Measurements from ENCODE around the gene GLRB. TPM values are rescaled to one million over a fixed set of nuclear protein-coding genes. Genes with fewer than 3 reads are reported as not detected.

The GLRB gene
- total RNA-seq, 1 donor from 2014 or later: 6.1 TPM

DNA sequence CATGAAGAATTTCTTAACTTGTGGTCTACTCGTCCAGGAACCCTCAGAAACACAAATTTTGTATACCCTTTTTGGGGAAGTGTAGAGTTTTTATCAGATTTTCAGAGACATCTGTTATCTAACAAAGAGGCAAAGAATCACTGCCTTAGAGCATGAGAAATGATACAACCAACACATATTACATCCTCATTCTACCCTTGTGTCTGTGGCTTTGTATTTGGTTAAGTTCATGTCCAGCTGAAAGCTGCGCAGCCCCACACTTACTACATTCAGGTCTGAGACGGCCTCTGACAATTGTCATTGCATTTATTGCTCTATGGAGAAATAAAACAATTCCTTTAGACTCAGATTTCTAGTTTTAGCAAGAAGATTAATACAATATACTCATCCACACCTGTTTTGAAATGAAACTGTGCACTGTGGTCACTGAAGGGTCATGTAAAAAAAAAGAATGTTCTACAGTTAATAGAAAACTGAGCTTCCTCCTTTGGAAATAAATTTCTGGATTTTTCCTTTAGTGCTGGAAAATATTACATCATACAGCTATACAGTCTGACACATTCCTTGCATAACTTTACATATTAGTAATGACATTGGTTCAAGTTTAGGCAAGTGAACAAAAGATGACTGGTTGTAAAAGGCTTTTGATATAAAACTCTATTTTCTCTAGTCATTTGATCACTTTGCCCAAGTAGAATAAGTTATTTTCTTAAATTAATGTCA is 39.8 kb downstream of the GLRB start:
- no peak for DNase-seq (ENCODE audit: low spot score)
- Mint-ChIP-seq H3K36me3 (no peaks in the 10 kb centered on the region), H3K27ac (no peak overlapping the region), H3K27me3 (ENCODE audit: insufficient read depth, low read depth) (no peaks in the 10 kb centered on the region), H3K4me3 (no peak overlapping the region), H3K4me1 (no peaks in the 10 kb centered on the region), H3K9me3 (no peaks in the 10 kb centered on the region)
- Histone ChIP-seq H3K4me2 (no peak overlapping the region), H3K36me3 (no peaks in the 10 kb centered on the region), H3K9me3 (ENCODE audit: low read depth) (no peaks in the 10 kb centered on the region), H3K9ac (no peak overlapping the region), H3K79me2 (ENCODE audit: low read depth) (no peaks in the 10 kb centered on the region), H2AFZ (replicated peaks) (no peak overlapping the region), H3F3A (ENCODE audit: low read depth) (no peaks in the 10 kb centered on the region), H3K27ac (no peak overlapping the region), H3K4me3 (no peak overlapping the region), H3K27me3 (no peaks in the 10 kb centered on the region), H4K20me1 (ENCODE audit: low read depth) (no peaks in the 10 kb centered on the region), H3K4me1 (no peaks in the 10 kb centered on the region)
- TF ChIP-seq EZH2 (IDR thresholded peaks at IDR 0.05): no peak
- TF ChIP-seq, protein P1, sequence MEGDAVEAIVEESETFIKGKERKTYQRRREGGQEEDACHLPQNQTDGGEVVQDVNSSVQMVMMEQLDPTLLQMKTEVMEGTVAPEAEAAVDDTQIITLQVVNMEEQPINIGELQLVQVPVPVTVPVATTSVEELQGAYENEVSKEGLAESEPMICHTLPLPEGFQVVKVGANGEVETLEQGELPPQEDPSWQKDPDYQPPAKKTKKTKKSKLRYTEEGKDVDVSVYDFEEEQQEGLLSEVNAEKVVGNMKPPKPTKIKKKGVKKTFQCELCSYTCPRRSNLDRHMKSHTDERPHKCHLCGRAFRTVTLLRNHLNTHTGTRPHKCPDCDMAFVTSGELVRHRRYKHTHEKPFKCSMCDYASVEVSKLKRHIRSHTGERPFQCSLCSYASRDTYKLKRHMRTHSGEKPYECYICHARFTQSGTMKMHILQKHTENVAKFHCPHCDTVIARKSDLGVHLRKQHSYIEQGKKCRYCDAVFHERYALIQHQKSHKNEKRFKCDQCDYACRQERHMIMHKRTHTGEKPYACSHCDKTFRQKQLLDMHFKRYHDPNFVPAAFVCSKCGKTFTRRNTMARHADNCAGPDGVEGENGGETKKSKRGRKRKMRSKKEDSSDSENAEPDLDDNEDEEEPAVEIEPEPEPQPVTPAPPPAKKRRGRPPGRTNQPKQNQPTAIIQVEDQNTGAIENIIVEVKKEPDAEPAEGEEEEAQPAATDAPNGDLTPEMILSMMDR (IDR thresholded peaks at IDR 0.05): no peak
- no peak for TF ChIP-seq EZH2phosphoT487 (IDR thresholded peaks at IDR 0.05)

DNA sequence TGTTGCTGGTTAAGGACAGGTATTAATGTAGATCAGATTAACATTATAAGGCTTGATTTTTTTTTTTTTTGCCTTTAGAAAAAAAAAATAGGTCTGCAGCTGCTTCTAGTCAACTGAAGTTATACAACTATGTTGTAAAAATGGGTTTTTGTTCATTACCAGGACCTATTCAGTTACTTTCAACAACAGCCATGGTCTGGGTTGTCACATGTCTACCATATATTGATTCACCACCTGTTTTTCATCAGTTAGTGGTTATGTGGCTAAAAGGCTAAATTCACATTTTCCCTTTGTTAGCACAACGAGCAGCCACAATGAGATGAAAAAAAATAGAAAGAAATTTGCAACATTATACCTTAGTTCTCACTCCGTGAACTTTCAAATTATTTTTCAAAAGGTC is 45.5 kb downstream of the GLRB start:
- Mint-ChIP-seq H3K4me1 (no peaks in the 10 kb centered on the region), H3K27ac (no peak overlapping the region), H3K9me3 (no peaks in the 10 kb centered on the region), H3K36me3 (no peaks in the 10 kb centered on the region), H3K4me3 (no peak overlapping the region), H3K27me3 (ENCODE audit: insufficient read depth, low read depth) (no peaks in the 10 kb centered on the region)
- no peak for DNase-seq (ENCODE audit: low spot score)
- Histone ChIP-seq H3K4me3 (no peak overlapping the region), H3F3A (ENCODE audit: low read depth) (no peaks in the 10 kb centered on the region), H3K9ac (no peak overlapping the region), H3K4me2 (no peak overlapping the region), H3K4me1 (no peaks in the 10 kb centered on the region), H4K20me1 (ENCODE audit: low read depth) (no peaks in the 10 kb centered on the region), H3K36me3 (no peaks in the 10 kb centered on the region), H3K9me3 (ENCODE audit: low read depth) (no peaks in the 10 kb centered on the region), H3K27me3 (no peaks in the 10 kb centered on the region), H3K27ac (no peak overlapping the region), H3K79me2 (ENCODE audit: low read depth) (no peaks in the 10 kb centered on the region), H2AFZ (replicated peaks) (no peak overlapping the region)
- TF ChIP-seq EZH2 (IDR thresholded peaks at IDR 0.05) (no peak), EZH2phosphoT487 (IDR thresholded peaks at IDR 0.05) (no peak)
- TF ChIP-seq, protein P1 (IDR thresholded peaks at IDR 0.05): no peak

DNA sequence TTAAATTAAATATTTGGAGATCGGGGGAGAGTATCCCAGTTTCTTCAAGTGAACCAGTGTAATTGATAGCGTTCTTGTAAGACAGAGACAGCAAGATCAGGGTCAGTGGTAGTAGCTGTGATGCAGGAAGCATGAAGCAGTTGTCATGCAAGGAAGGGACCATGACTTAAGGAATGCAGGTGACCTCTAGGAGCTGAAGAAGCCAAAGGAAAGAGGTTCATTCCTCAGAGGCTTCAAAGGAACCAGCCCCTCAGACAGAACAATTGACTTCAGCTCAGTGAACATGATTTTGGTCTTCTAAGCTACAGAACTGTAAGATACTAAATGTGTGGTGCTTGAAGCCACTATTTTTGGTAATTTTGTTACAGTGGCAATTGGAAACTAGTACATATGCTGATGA is 51.6 kb downstream of the GLRB start:
- Histone ChIP-seq H2AFZ (replicated peaks) (no peak overlapping the region), H3K4me2 (no peak overlapping the region), H3F3A (ENCODE audit: low read depth) (no peaks in the 10 kb centered on the region), H3K79me2 (ENCODE audit: low read depth) (no peaks in the 10 kb centered on the region), H3K4me3 (no peak overlapping the region), H3K9me3 (ENCODE audit: low read depth) (no peaks in the 10 kb centered on the region), H4K20me1 (ENCODE audit: low read depth) (no peaks in the 10 kb centered on the region), H3K9ac (no peak overlapping the region), H3K4me1 (no peaks in the 10 kb centered on the region), H3K36me3 (no peaks in the 10 kb centered on the region), H3K27me3 (no peaks in the 10 kb centered on the region), H3K27ac (no peak overlapping the region)
- Mint-ChIP-seq H3K36me3 (no peaks in the 10 kb centered on the region), H3K4me3 (no peak overlapping the region), H3K9me3 (no peaks in the 10 kb centered on the region), H3K27me3 (ENCODE audit: insufficient read depth, low read depth) (no peaks in the 10 kb centered on the region), H3K4me1 (no peaks in the 10 kb centered on the region), H3K27ac (no peak overlapping the region)
- no peak for DNase-seq (ENCODE audit: low spot score)
- TF ChIP-seq EZH2 (IDR thresholded peaks at IDR 0.05) (no peak), EZH2phosphoT487 (IDR thresholded peaks at IDR 0.05) (no peak)
- TF ChIP-seq, protein P1 (IDR thresholded peaks at IDR 0.05): no peak
